ENCODE data around the gene RPP40.

GRCh38 chr6:5041955-5042354 lies 38.1 kb upstream of the RPP40 start:
- TF ChIP-seq ZNF747 (CRISPR knock-in tag; IDR thresholded peaks at IDR 0.05; ENCODE audit: borderline replicate concordance) (no peak), BCL6 (CRISPR knock-in tag; IDR thresholded peaks at IDR 0.05) (no peak), POLR2A (IDR thresholded peaks at IDR 0.05; ENCODE audit: insufficient read depth in 1 of 2, low read depth in 2 of 2, low read length in 2 of 2) (no peak), ZNF136 (CRISPR knock-in tag; IDR thresholded peaks at IDR 0.05; ENCODE audit: low read depth) (no peak)
